ENCODE measurements around the gene SPR. TPM values are rescaled to one million over a fixed set of nuclear protein-coding genes. Genes with fewer than 3 reads are reported as not detected.

Gene SPR
- total RNA-seq, 1 experiment from 2014 or later: 22.6 TPM

DNA sequence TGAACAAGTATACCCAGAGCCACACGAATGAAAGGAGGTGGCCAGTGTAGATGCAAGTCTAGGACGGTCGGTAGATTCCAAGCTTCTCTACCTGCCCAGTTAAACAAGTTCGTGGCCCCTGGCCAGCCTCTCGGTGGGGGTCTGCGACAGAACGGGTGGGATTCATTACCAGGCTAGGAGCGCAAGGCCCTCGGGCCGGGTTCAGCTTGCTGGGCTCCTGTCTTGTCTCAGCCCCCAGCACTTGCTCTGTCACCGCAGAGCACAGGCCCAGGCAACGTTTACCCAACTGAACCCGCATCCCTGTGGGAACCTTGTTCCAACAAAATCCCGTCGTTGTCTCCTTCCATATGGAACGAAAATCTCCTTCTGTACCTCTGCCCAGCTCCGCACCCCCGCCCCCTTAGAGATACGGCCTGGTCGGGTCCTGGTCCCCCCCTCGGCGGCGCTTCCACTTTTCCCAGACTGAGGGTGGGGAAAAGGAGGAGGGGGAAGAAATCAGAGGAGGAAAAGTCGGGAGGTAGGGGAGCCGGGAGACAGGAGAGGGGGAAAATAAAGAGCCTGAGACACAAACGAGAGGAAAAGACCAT lies 28.2 kb downstream of the SPR start:
- BruUV-seq (replicated peaks): no TSS peak
- ChIA-PET POLR2A (ENCODE audit: low non-redundant PET) (interaction anchor here (0.6 kb wide), 1 partner anchor 686 kb away, joined by 3 read pairs; no protein-coding TSS in a partner anchor), CTCF (no interaction called here)
- H3K27ac ChIP-seq (ENCODE audit: low read depth, low read length, poor library complexity, severe bottlenecking): no peak overlapping the region
- H3K36me3 ChIP-seq (ENCODE audit: insufficient read depth, low read length, poor library complexity, severe bottlenecking): no peaks in the 10 kb centered on the region
- TF ChIP-seq, protein P1, sequence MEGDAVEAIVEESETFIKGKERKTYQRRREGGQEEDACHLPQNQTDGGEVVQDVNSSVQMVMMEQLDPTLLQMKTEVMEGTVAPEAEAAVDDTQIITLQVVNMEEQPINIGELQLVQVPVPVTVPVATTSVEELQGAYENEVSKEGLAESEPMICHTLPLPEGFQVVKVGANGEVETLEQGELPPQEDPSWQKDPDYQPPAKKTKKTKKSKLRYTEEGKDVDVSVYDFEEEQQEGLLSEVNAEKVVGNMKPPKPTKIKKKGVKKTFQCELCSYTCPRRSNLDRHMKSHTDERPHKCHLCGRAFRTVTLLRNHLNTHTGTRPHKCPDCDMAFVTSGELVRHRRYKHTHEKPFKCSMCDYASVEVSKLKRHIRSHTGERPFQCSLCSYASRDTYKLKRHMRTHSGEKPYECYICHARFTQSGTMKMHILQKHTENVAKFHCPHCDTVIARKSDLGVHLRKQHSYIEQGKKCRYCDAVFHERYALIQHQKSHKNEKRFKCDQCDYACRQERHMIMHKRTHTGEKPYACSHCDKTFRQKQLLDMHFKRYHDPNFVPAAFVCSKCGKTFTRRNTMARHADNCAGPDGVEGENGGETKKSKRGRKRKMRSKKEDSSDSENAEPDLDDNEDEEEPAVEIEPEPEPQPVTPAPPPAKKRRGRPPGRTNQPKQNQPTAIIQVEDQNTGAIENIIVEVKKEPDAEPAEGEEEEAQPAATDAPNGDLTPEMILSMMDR (conservative IDR thresholded peaks at IDR 0.05; ENCODE audit: low read depth, low read length): no peak
- peak; percentile 90 for TF ChIP-seq EZH2 (IDR thresholded peaks at IDR 0.05; ENCODE audit: borderline replicate concordance, low read depth, low read length, poor library complexity, severe bottlenecking)
- peaks cover 26% of the 10 kb centered on the region for H3K4me1 ChIP-seq (ENCODE audit: insufficient read depth, low read length, poor library complexity, severe bottlenecking)
- H3K4me3 ChIP-seq (ENCODE audit: low read depth, low read length, poor library complexity, severe bottlenecking): peak overlapping the region; percentile 46
- DNase-seq (ENCODE audit: low spot score): no peak
- H3K27me3 ChIP-seq (replicated peaks; ENCODE audit: insufficient read depth, low read depth, low read length, poor library complexity): peaks cover 99% of the 10 kb centered on the region
- intact Hi-C loops (cut with micrococcal nuclease; ENCODE audit: unreplicated experiment): no loop called here
- no peaks in the 10 kb centered on the region for H3K9me3 ChIP-seq (ENCODE audit: low read depth, low read length, poor library complexity, severe bottlenecking)

DNA sequence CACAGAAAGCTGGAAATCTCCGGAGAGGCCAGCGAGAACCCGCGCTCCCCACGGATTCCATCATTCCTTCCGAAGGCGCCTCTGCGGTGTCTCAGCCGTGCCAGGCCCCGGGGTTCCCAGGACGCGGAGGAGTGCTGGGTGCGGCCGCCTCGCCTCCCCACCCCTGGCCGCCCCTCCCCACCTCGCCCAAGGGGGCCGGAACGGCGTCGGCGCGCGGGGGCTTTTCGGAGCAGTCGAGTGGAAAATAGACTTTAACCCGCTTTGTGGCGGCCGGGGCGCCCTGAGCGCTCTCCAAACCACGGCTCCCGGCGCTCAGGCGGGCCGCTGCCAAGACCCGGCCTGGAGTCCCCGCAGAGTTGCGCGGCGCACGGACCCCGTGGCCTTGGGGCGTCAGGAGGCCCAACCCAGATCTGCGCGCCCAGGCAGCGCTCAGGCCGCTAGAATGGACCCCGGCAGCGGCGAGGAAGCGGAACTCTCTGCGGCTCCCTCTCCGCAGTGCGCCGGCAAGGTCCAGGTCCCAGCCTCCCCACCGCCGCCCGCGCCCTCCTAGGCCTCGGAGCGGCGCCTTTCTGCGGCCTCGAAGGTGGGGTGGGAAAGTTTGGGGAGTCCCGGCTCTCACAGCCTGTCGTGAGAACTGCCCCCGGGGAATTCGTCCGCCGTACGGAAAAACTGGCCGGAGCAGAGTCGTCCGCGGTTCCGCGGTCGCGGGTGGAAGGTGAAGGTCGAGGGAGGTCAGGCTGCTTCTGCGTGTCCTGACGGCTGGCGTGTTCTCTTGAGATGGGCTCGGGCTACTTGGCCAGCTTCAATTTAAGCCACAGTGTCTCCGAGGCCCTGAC lies 28.9 kb downstream of the SPR start:
- H3K36me3 ChIP-seq (ENCODE audit: insufficient read depth, low read length, poor library complexity, severe bottlenecking): no peaks in the 10 kb centered on the region
- no TSS peak for BruUV-seq (replicated peaks)
- H3K27me3 ChIP-seq (replicated peaks; ENCODE audit: insufficient read depth, low read depth, low read length, poor library complexity): peaks cover 99% of the 10 kb centered on the region
- TF ChIP-seq, protein P1 (conservative IDR thresholded peaks at IDR 0.05; ENCODE audit: low read depth, low read length): no peak
- peak; percentile 47 for TF ChIP-seq EZH2 (IDR thresholded peaks at IDR 0.05; ENCODE audit: borderline replicate concordance, low read depth, low read length, poor library complexity, severe bottlenecking)
- no peak overlapping the region for H3K27ac ChIP-seq (ENCODE audit: low read depth, low read length, poor library complexity, severe bottlenecking)
- intact Hi-C loops (cut with micrococcal nuclease; ENCODE audit: unreplicated experiment): no loop called here
- CTCF ChIA-PET: no interaction called here
- POLR2A ChIA-PET (ENCODE audit: low non-redundant PET): no interaction called here
- H3K9me3 ChIP-seq (ENCODE audit: low read depth, low read length, poor library complexity, severe bottlenecking): no peaks in the 10 kb centered on the region
- peak; percentile 72 for DNase-seq (ENCODE audit: low spot score)
- peak overlapping the region; percentile 46 for H3K4me3 ChIP-seq (ENCODE audit: low read depth, low read length, poor library complexity, severe bottlenecking)
- H3K4me1 ChIP-seq (ENCODE audit: insufficient read depth, low read length, poor library complexity, severe bottlenecking): peaks cover 26% of the 10 kb centered on the region

GRCh38 chr2:72916743-72917137 lies 29.5 kb downstream of the SPR start:
- peak; percentile 18 for DNase-seq (ENCODE audit: low spot score)
- H3K27me3 ChIP-seq (replicated peaks; ENCODE audit: insufficient read depth, low read depth, low read length, poor library complexity): peaks cover 99% of the 10 kb centered on the region
- H3K27ac ChIP-seq (ENCODE audit: low read depth, low read length, poor library complexity, severe bottlenecking): no peak overlapping the region
- intact Hi-C loops (cut with micrococcal nuclease; ENCODE audit: unreplicated experiment): no loop called here
- CTCF ChIA-PET: interaction anchor here (0.9 kb wide), 1 partner anchor 30 kb away, joined by 3 read pairs; no protein-coding TSS in a partner anchor
- H3K36me3 ChIP-seq (ENCODE audit: insufficient read depth, low read length, poor library complexity, severe bottlenecking): no peaks in the 10 kb centered on the region
- no peak for TF ChIP-seq EZH2 (IDR thresholded peaks at IDR 0.05; ENCODE audit: borderline replicate concordance, low read depth, low read length, poor library complexity, severe bottlenecking)
- TF ChIP-seq, protein P1 (conservative IDR thresholded peaks at IDR 0.05; ENCODE audit: low read depth, low read length): no peak
- peaks cover 26% of the 10 kb centered on the region for H3K4me1 ChIP-seq (ENCODE audit: insufficient read depth, low read length, poor library complexity, severe bottlenecking)
- no peaks in the 10 kb centered on the region for H3K9me3 ChIP-seq (ENCODE audit: low read depth, low read length, poor library complexity, severe bottlenecking)
- POLR2A ChIA-PET (ENCODE audit: low non-redundant PET): no interaction called here
- peak overlapping the region; percentile 46 for H3K4me3 ChIP-seq (ENCODE audit: low read depth, low read length, poor library complexity, severe bottlenecking)
- BruUV-seq (replicated peaks): no TSS peak

Measured in A673 (cell line).